Measurements from ENCODE around the gene SH3BP4.

GRCh38 chr2:235010117-235010714 lies 58.4 kb downstream of the SH3BP4 start:
- no peak for TF ChIP-seq CTCF (IDR thresholded peaks at IDR 0.05)
- no peak for TF ChIP-seq POLR2A (IDR thresholded peaks at IDR 0.05)

All from Peyer's patch (tissue), 4 donors.